HG03378 (cell line): Measurements from ENCODE around the gene MFRP.

ENCODE experiments used
- ATAC-seq: cut with Tn5 transposase; IDR thresholded peaks from one replicate; pipeline ENCODE4 v1.9.1; 2021; ENCODE audit warnings: mild to moderate bottlenecking, moderate library complexity; ENCODE audit not compliant: unreplicated experiment

Gene MFRP

GRCh38 chr11:119298726-119299125, 47.8 kb downstream of the MFRP start:
- no peak for ATAC-seq

GRCh38 chr11:119297938-119298337, 48.6 kb downstream of the MFRP start:
- no peak for ATAC-seq

- ATAC-seq = no peak
Measured at GRCh38 chr11:119295178-119295577, 51.3 kb downstream of the MFRP start.

GRCh38 chr11:119293461-119293860, 53.0 kb downstream of the MFRP start:
- ATAC-seq = no peak

GRCh38 chr11:119290894-119291497, 55.5 kb downstream of the MFRP start:
- no peak for ATAC-seq
